K562 (cell line): ENCODE data around the gene AP1B1. TPM values are rescaled to one million over a fixed set of nuclear protein-coding genes. Genes with fewer than 3 reads are reported as not detected.

ENCODE experiments used
- ATAC-seq: fragments of 200-7000 bp; cut with Tn5 transposase; 3 replicates; pipeline ENCODE4 v1.9.1; 2020; ENCODE audit warnings: moderate library complexity
- BruUV-seq: library from RNA; stranded (reverse); fragments of 400-500 nt; replicated peaks from 2 replicates; lab custom pipeline; 2021; lab: Mats Ljungman, UMichigan
- CTCF ChIA-PET: fragments of 300-600 bp; formaldehyde crosslinking; extraction: SDS; loops from one replicate; lab custom pipeline; 2021; ENCODE audit warnings: low intra/inter-chr PET ratio; lab: Yijun Ruan, JAX
- POLR2A ChIA-PET: fragments of 300-600, 350-650 bp; sonication (Branson Sonifier 250); formaldehyde crosslinking; extraction: SDS; loops from one replicate; lab custom pipeline; 2021; ENCODE audit warnings: antibody characterized with exemption, inconsistent platforms; lab: Yijun Ruan, JAX
- DNase-seq, 4 experiments: peaks; one replicate each; pipeline versions ENCODE4 v3.0.0 to v3.0.0-alpha.2; 2011 to 2018; ENCODE audit warnings: low spot score in 3 of 4, mixed read lengths in 3 of 4; ENCODE audit errors: extremely low read depth in 1 of 4
- FAIRE-seq: peaks from 2 replicates; lab custom pipeline; 2011; peaks lifted over from hg19 to GRCh38; lab: Jason Lieb, UNC
- H2AFZ ChIP-seq: 2 replicates; pipeline ENCODE4 v1.6.0; 2011; ENCODE audit warnings: low read depth, low read length, control low read depth, inconsistent platforms
- H3K27ac ChIP-seq: fragments of 200-600 bp; 3 replicates; pipeline ENCODE4 v1.8.0; 2011; ENCODE audit warnings: low read depth, mild to moderate bottlenecking, control low read depth, inconsistent platforms, low read length, moderate library complexity, mixed read lengths; ENCODE audit errors: extremely low read depth
- H3K27me3 ChIP-seq, 2 experiments: fragments of 300-600 bp in 1 of 2; 2 replicates in 1 of 2; 3 replicates in 1 of 2; pipeline versions ENCODE4 v1.6.0 to v1.8.0; 2011; ENCODE audit warnings: inconsistent platforms in 2 of 2, low read length in 2 of 2, mild to moderate bottlenecking in 1 of 2, mixed read lengths in 1 of 2, moderate library complexity in 1 of 2; ENCODE audit not compliant: control insufficient read depth in 2 of 2, insufficient read depth in 2 of 2
- H3K36me3 ChIP-seq: fragments of 300-600 bp; 3 replicates; pipeline ENCODE4 v1.8.0; 2011; ENCODE audit warnings: mild to moderate bottlenecking, low read length, inconsistent platforms; ENCODE audit not compliant: control insufficient read depth, insufficient read depth
- H3K4me1 ChIP-seq, 2 experiments: fragments of 200-600 bp in 1 of 2; replicated peaks in 1 of 2; 2 replicates in 1 of 2; 3 replicates in 1 of 2; pipeline versions ENCODE4 v1.5.1 to v1.8.0; 2011; ENCODE audit warnings: inconsistent platforms in 2 of 2, low read length in 2 of 2, mild to moderate bottlenecking in 1 of 2, mixed read lengths in 1 of 2, moderate library complexity in 1 of 2; ENCODE audit not compliant: control insufficient read depth in 2 of 2, insufficient read depth in 2 of 2
- H3K4me2 ChIP-seq: 2 replicates; pipeline ENCODE4 v1.6.1; 2011; ENCODE audit warnings: low read length, control low read depth, inconsistent platforms, mixed read lengths; ENCODE audit not compliant: insufficient read depth
- H3K4me3 ChIP-seq: fragments of 200-600 bp; sonication (generic), shearing (Covaris generic); 2 replicates; pipeline ENCODE4 v1.5.1; 2016; ENCODE audit warnings: control low read depth, inconsistent platforms
- H3K79me2 ChIP-seq: fragments of 200-600 bp; 3 replicates; pipeline ENCODE4 v1.8.0; 2011; ENCODE audit warnings: low read length, inconsistent platforms; ENCODE audit not compliant: control insufficient read depth, insufficient read depth
- H3K9ac ChIP-seq, 2 experiments: 2 replicates each; pipeline versions ENCODE4 v1.6.0 to v1.6.1; 2011; ENCODE audit warnings: low read depth in 2 of 2, low read length in 2 of 2, control low read depth in 1 of 2, inconsistent platforms in 1 of 2, mild to moderate bottlenecking in 1 of 2, mixed read lengths in 1 of 2; ENCODE audit not compliant: insufficient read depth in 1 of 2
- H3K9me1 ChIP-seq: one replicate; pipeline ENCODE4 v1.6.0; 2011; ENCODE audit warnings: inconsistent platforms, mild to moderate bottlenecking, low read length, moderate library complexity; ENCODE audit not compliant: control insufficient read depth, insufficient read depth
- H3K9me3 ChIP-seq: replicated peaks from 2 replicates; pipeline ENCODE4 v1.5.1; 2011; ENCODE audit warnings: low read depth, low read length, inconsistent platforms; ENCODE audit not compliant: control insufficient read depth, insufficient read depth
- H4K20me1 ChIP-seq: replicated peaks from 2 replicates; pipeline ENCODE4 v1.6.1; 2011; ENCODE audit warnings: low read length, inconsistent platforms, mixed read lengths; ENCODE audit not compliant: control insufficient read depth, insufficient read depth
- ARHGAP35 ChIP-seq: fragments of 450-650 bp; IDR thresholded peaks from 2 replicates; pipeline ENCODE4 v1.6.1; 2018; ENCODE audit not compliant: partially characterized antibody
- ATF7 ChIP-seq: fragments of 450-650 bp; IDR thresholded peaks from 2 replicates; pipeline ENCODE4 v1.7.1; 2014; ENCODE audit warnings: mild to moderate bottlenecking, moderate library complexity
- CAMTA2 ChIP-seq: fragments of 250-450 bp; sonication (Bioruptor Pico); conservative IDR thresholded peaks from 2 replicates; pipeline ENCODE4 v1.5.1; 2022
- ESRRB ChIP-seq: fragments of 250-450 bp; sonication (Bioruptor Pico); IDR thresholded peaks from 2 replicates; pipeline ENCODE4 v1.5.0; 2020; ENCODE audit warnings: mild to moderate bottlenecking, moderate library complexity, borderline replicate concordance
- NCOA6 ChIP-seq: fragments of 450-650 bp; IDR thresholded peaks from 2 replicates; pipeline ENCODE4 v1.6.1; 2017; ENCODE audit warnings: mild to moderate bottlenecking
- POLR2G ChIP-seq: fragments of 200-400 bp; formaldehyde crosslinking; IDR thresholded peaks from 2 replicates; pipeline ENCODE4 v1.6.1; 2017; ENCODE audit warnings: low read depth, mild to moderate bottlenecking, antibody characterized with exemption, low read length, moderate library complexity
- POU5F1 ChIP-seq: fragments of 150-350 bp; IDR thresholded peaks from 2 replicates; pipeline ENCODE4 v1.6.1; 2014; ENCODE audit warnings: borderline replicate concordance, low read length, low read depth, mild to moderate bottlenecking; ENCODE audit not compliant: partially characterized antibody
- XRCC5 ChIP-seq: fragments of 200-400 bp; formaldehyde crosslinking; IDR thresholded peaks from 2 replicates; pipeline ENCODE4 v1.6.1; 2017; ENCODE audit warnings: low read depth, mild to moderate bottlenecking, low read length
- ZBTB8A ChIP-seq: fragments of 450-650 bp; IDR thresholded peaks from 2 replicates; pipeline ENCODE4 v1.6.1; 2018; ENCODE audit warnings: mild to moderate bottlenecking, moderate library complexity; ENCODE audit not compliant: partially characterized antibody
- ZC3H11A ChIP-seq: IDR thresholded peaks from 2 replicates; pipeline ENCODE4 v1.6.1; 2012; ENCODE audit warnings: low read depth, low read length, improper control_type of control experiment
- ZNF174 ChIP-seq: fragments of 250-450 bp; sonication (Bioruptor Pico); IDR thresholded peaks from 2 replicates; pipeline ENCODE4 v1.4.0; 2020; ENCODE audit warnings: mild to moderate bottlenecking
- WGBS: fragments of 100-300 bp; shearing (Covaris generic); methylation state at CpG from one replicate; pipeline ENCODE4 v1.1.6; 2016; ENCODE audit warnings: low coverage, mixed read lengths; ENCODE audit not compliant: insufficient coverage; ENCODE audit errors: missing lambda C conversion rate; 5-methylcytosine and 5-hydroxymethylcytosine counted together
- in situ Hi-C: fragments of 300-500 bp; cut with MboI; formaldehyde crosslinking; loops from 4 replicates; pipeline ENCODE4 v1.15.0; 2018; ENCODE audit warnings: inconsistent platforms, mixed read lengths
- intact Hi-C: fragments of 100-400 bp; cut with micrococcal nuclease; formaldehyde crosslinking; loops from 2 replicates; pipeline ENCODE4 v1.14.2; 2022
- polyA plus RNA-seq, 8 experiments: library from polyadenylated mRNA; depleted of rRNA in 4 of 8; stranded (reverse) in 5 of 8; unstranded in 3 of 8; fragments of >200 nt; fragmentation: Nextera tagmentation in 2 of 8; fragmentation: Illumina TruSeq in 1 of 8; extraction: Ambion mirVana in 2 of 8; extraction: Trizol in 1 of 8; gene quantifications; 2 replicates each; pipeline versions ENCODE4 v1.2.1 to v1.2.3, GENCODE V29; 2011 to 2014; ENCODE audit warnings: inconsistent platforms in 1 of 8, missing spikeins in 1 of 8
- total RNA-seq, 7 experiments: library from RNA; depleted of rRNA in 6 of 7; stranded (reverse); fragments of >200 nt in 6 of 7; fragmentation: Illumina TruSeq in 2 of 7; extraction: Trizol in 2 of 7; gene quantifications; 2 replicates each; pipeline versions ENCODE4 v1.2.1 to v1.2.3, GENCODE V29; 2011 to 2021; ENCODE audit warnings: low replicate concordance in 1 of 7
- TF ChIP-seq, protein P1 (sequence below): fragments of 250-450 bp; sonication (Bioruptor Pico); IDR thresholded peaks from 2 replicates; pipeline ENCODE4 v1.4.0; 2020; ENCODE audit warnings: mild to moderate bottlenecking, moderate library complexity, borderline replicate concordance

Gene AP1B1
- total and polyA plus RNA-seq, 9 of the 15 experiments (the other 6 are each of a cell fraction or from before 2014, with no cell fraction given): 1.2 to 60.9 (median 30.1) TPM

DNA sequence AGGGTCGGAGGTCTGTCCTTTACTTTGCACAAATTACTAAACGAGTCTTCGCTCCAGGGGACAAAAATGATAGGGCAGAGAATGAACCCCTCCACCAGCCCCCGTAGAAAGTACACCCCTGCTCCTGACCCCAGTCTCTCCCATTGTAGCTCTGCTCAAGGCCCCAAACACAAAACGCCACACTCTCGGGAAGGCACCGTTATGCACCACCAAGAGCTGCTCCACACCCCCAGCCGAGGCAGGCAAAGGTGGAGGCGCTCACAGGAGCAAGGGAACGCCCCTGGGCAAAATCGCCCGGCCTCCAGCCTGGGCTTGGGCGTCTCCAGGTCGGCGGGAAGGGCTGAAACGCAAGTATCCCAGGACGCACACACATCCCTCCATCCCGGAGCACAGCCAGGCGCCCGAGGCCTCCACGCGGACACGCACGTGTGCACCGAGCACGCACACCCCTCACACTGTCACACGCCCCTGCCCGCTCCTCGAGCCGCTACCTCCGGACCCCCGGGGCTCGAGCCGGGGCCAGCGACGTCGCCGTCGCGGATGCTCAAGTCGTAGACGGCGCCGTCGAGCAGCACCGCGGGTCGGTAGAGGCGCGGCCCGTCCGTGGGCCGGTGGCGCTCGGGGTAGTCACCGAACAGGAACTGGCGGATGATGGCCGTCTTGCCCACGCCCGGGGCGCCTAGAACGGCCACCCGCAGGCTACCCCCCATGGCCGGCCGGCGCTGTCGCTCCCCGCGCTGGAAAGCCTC, 73.7 kb downstream of the AP1B1 start:
- WGBS: 47% methylated on average over 17 of the region's 69 CpGs
- peaks cover 7 to 52% of the 10 kb centered on the region in 2 experiments; a peak in 4 of 5 replicates for H3K4me1 ChIP-seq
- in situ Hi-C loops: no loop called here

More for the DNA sequence above, 73.7 kb downstream of the AP1B1 start:
- H3K27me3 ChIP-seq: no peaks in the 10 kb centered on the region
- CTCF ChIA-PET: no interaction called here
- no TSS peak for BruUV-seq
- 0 out of 3 replicates have a peak, but pooled peaks cover 5% of the 10 kb centered on the region for H3K36me3 ChIP-seq
- H4K20me1 ChIP-seq: no peaks in the 10 kb centered on the region
- H3K9me3 ChIP-seq: no peaks in the 10 kb centered on the region
- H3K4me2 ChIP-seq: no peak overlapping the region
- H3K27ac ChIP-seq: no peak overlapping the region
- no peaks in the 10 kb centered on the region for H3K79me2 ChIP-seq
- no peaks in the 10 kb centered on the region for H3K9me1 ChIP-seq
- no peak for ATAC-seq
- H3K4me3 ChIP-seq: no peak overlapping the region
- POLR2A ChIA-PET: no interaction called here
- FAIRE-seq: no peak
- no peak for TF ChIP-seq CAMTA2
- TF ChIP-seq XRCC5: no peak
- TF ChIP-seq ZBTB8A: no peak
- no peak for TF ChIP-seq ZC3H11A
- TF ChIP-seq POU5F1: no peak
- no peak for TF ChIP-seq ATF7
- no peak for TF ChIP-seq ARHGAP35
- TF ChIP-seq, protein P1, sequence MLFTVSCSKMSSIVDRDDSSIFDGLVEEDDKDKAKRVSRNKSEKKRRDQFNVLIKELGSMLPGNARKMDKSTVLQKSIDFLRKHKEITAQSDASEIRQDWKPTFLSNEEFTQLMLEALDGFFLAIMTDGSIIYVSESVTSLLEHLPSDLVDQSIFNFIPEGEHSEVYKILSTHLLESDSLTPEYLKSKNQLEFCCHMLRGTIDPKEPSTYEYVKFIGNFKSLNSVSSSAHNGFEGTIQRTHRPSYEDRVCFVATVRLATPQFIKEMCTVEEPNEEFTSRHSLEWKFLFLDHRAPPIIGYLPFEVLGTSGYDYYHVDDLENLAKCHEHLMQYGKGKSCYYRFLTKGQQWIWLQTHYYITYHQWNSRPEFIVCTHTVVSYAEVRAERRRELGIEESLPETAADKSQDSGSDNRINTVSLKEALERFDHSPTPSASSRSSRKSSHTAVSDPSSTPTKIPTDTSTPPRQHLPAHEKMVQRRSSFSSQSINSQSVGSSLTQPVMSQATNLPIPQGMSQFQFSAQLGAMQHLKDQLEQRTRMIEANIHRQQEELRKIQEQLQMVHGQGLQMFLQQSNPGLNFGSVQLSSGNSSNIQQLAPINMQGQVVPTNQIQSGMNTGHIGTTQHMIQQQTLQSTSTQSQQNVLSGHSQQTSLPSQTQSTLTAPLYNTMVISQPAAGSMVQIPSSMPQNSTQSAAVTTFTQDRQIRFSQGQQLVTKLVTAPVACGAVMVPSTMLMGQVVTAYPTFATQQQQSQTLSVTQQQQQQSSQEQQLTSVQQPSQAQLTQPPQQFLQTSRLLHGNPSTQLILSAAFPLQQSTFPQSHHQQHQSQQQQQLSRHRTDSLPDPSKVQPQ (CRISPR knock-in tag): no peak
- 0 out of 2 replicates have a peak, but pooled peaks have one; percentile 29 for TF ChIP-seq POLR2G
- TF ChIP-seq NCOA6: peak; percentile 45; the same call in 1 of the 2 replicates
- TF ChIP-seq ZNF174 (CRISPR knock-in tag): no peak
- no peak for TF ChIP-seq ESRRB (CRISPR knock-in tag)
- no peak for DNase-seq
- peak overlapping the region in 1 of 2 experiments; percentile 35; a peak in 2 of 4 replicates for H3K9ac ChIP-seq
- intact Hi-C loops: no loop called here
- H2AFZ ChIP-seq: no peak overlapping the region
